ENCODE data around the gene BABAM2.
"Not testable (repeated sequence)": the region's sequence is repeated elsewhere in the genome, so short reads cannot be mapped to it uniquely, and the experiment has no call there.

BABAM2 gene

DNA sequence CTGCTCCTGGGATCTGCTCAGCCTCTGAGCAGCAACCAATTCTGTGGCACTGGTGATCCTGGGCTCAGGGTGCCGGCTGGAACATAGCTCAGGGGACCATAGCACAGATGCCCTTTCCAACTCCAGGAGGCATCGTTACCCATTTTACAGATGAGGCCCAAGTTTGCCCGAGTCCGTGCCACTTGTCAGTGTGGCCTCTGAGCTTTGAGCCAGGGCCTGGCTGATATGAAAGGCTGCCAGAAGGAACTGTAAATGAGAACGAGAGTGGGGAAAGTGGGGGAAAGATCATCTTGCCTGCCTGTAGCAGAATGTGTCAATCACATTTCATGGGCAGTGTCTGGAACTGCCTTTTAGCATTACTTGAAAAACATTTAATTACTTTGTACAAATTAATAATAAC lies 478.8 kb downstream of the BABAM2 start:
- H3K9ac ChIP-seq (ENCODE audit: low read length): no peak overlapping the region
- no peaks in the 10 kb centered on the region for H4K20me1 ChIP-seq (ENCODE audit: low read depth, low read length)
- H3K27ac ChIP-seq (ENCODE audit: low read depth, low read length): no peak overlapping the region
- no peaks in the 10 kb centered on the region for H3K79me2 ChIP-seq (ENCODE audit: insufficient read depth, low read length)
- TF ChIP-seq EZH2phosphoT487 (conservative IDR thresholded peaks at IDR 0.05; ENCODE audit: low read length): no peak
- TF ChIP-seq, protein P1, sequence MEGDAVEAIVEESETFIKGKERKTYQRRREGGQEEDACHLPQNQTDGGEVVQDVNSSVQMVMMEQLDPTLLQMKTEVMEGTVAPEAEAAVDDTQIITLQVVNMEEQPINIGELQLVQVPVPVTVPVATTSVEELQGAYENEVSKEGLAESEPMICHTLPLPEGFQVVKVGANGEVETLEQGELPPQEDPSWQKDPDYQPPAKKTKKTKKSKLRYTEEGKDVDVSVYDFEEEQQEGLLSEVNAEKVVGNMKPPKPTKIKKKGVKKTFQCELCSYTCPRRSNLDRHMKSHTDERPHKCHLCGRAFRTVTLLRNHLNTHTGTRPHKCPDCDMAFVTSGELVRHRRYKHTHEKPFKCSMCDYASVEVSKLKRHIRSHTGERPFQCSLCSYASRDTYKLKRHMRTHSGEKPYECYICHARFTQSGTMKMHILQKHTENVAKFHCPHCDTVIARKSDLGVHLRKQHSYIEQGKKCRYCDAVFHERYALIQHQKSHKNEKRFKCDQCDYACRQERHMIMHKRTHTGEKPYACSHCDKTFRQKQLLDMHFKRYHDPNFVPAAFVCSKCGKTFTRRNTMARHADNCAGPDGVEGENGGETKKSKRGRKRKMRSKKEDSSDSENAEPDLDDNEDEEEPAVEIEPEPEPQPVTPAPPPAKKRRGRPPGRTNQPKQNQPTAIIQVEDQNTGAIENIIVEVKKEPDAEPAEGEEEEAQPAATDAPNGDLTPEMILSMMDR (IDR thresholded peaks at IDR 0.05; ENCODE audit: insufficient read depth, low read length, poor library complexity, severe bottlenecking): no peak
- no peaks in the 10 kb centered on the region for H3K9me2 ChIP-seq (replicated peaks; ENCODE audit: insufficient read depth, low read length)
- no peaks in the 10 kb centered on the region for H3K36me3 ChIP-seq (ENCODE audit: low read length)
- H3K4me3 ChIP-seq (ENCODE audit: insufficient read depth, low read length, poor library complexity, severe bottlenecking): no peak overlapping the region
- H3K9me3 ChIP-seq (ENCODE audit: insufficient read depth, low read length): no peaks in the 10 kb centered on the region
- no peaks in the 10 kb centered on the region for H3F3A ChIP-seq (ENCODE audit: insufficient read depth)
- no peak overlapping the region for H2AFZ ChIP-seq (ENCODE audit: low read depth, low read length, severe bottlenecking)
- H3K27me3 ChIP-seq (ENCODE audit: low read length): no peaks in the 10 kb centered on the region
- no peak overlapping the region for H3K4me2 ChIP-seq (ENCODE audit: low read depth, low read length, poor library complexity, severe bottlenecking)

DNA sequence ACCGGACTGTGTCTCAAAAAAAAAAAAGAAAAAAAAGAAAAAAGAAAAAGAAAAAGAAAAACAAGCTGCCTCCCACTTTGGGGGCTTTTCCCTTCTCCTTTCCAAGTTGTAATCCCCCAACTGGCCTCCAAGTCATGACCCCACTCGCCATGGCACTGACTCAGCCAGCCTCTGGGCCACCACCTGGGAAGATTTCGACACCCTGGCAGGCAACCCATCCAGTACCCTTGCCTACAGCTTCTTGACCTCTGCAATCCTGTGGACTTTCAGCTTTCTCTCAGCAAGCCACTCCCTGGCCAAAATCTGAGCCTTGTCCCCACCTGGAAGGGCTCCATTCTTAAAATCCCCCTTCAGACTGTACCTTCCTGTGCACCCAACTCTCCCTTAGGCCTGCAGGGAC lies 479.8 kb downstream of the BABAM2 start:
- TF ChIP-seq, protein P1 (IDR thresholded peaks at IDR 0.05; ENCODE audit: insufficient read depth, low read length, poor library complexity, severe bottlenecking): no peak
- TF ChIP-seq EZH2phosphoT487 (conservative IDR thresholded peaks at IDR 0.05; ENCODE audit: low read length): no peak
- H3K4me2 ChIP-seq (ENCODE audit: low read depth, low read length, poor library complexity, severe bottlenecking): no peak overlapping the region
- H3K9ac ChIP-seq (ENCODE audit: low read length): no peak overlapping the region
- no peak overlapping the region for H3K4me3 ChIP-seq (ENCODE audit: insufficient read depth, low read length, poor library complexity, severe bottlenecking)
- no peaks in the 10 kb centered on the region for H3K79me2 ChIP-seq (ENCODE audit: insufficient read depth, low read length)
- no peaks in the 10 kb centered on the region for H3F3A ChIP-seq (ENCODE audit: insufficient read depth)
- no peaks in the 10 kb centered on the region for H3K27me3 ChIP-seq (ENCODE audit: low read length)
- H3K27ac ChIP-seq (ENCODE audit: low read depth, low read length): no peak overlapping the region
- no peak overlapping the region for H2AFZ ChIP-seq (ENCODE audit: low read depth, low read length, severe bottlenecking)
- H3K9me2 ChIP-seq (replicated peaks; ENCODE audit: insufficient read depth, low read length): no peaks in the 10 kb centered on the region
- H3K36me3 ChIP-seq (ENCODE audit: low read length): no peaks in the 10 kb centered on the region
- H4K20me1 ChIP-seq (ENCODE audit: low read depth, low read length): no peaks in the 10 kb centered on the region
- no peaks in the 10 kb centered on the region for H3K9me3 ChIP-seq (ENCODE audit: insufficient read depth, low read length)

DNA sequence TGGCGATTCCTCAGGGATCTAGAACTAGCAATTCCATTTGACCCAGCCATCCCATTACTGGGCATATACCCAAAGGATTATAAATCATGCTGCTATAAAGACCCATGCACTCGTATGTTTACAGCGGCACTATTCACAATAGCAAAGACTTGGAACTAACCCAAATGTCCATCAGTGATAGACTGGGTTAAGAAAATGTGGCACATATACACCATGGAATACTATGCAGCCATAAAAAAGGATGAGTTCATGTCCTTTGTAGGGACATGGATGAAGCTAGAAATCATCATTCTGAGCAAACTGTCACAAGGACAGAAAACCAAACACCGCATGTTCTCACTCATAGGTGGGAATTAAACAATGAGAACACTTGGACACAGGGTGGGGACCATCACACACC lies 481.2 kb downstream of the BABAM2 start:
- H3K9ac ChIP-seq (ENCODE audit: low read length); H3K27me3 ChIP-seq (ENCODE audit: low read length); H3K79me2 ChIP-seq (ENCODE audit: insufficient read depth, low read length); H4K20me1 ChIP-seq (ENCODE audit: low read depth, low read length); H3K4me3 ChIP-seq (ENCODE audit: insufficient read depth, low read length, poor library complexity, severe bottlenecking); H3F3A ChIP-seq (ENCODE audit: insufficient read depth); H3K27ac ChIP-seq (ENCODE audit: low read depth, low read length); H3K9me2 ChIP-seq (replicated peaks; ENCODE audit: insufficient read depth, low read length); H3K4me2 ChIP-seq (ENCODE audit: low read depth, low read length, poor library complexity, severe bottlenecking); H3K36me3 ChIP-seq (ENCODE audit: low read length); H2AFZ ChIP-seq (ENCODE audit: low read depth, low read length, severe bottlenecking); H3K9me3 ChIP-seq (ENCODE audit: insufficient read depth, low read length): not testable (repeated sequence)

DNA sequence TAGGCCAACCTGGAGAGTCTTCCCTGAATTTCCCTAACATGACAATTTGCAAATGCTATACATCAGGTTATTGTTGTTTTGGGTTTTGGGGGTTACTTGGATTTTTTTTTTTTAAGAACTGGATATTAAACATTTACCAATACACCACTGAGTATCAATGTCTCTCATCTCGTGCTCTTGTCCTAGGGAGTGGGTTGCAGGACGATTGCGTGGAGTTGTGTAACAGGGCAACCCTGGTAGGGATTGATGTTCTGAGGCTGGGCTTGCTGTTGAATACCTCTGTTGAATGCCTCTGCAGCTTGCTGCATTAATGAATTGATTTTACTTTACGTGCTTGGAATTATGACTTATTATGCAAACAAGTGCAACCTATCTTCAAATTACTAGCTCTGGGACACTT lies 483.3 kb downstream of the BABAM2 start:
- H3K4me3 ChIP-seq (ENCODE audit: insufficient read depth, low read length, poor library complexity, severe bottlenecking): no peak overlapping the region
- no peaks in the 10 kb centered on the region for H3K79me2 ChIP-seq (ENCODE audit: insufficient read depth, low read length)
- no peaks in the 10 kb centered on the region for H3F3A ChIP-seq (ENCODE audit: insufficient read depth)
- H3K36me3 ChIP-seq (ENCODE audit: low read length): no peaks in the 10 kb centered on the region
- no peak overlapping the region for H3K27ac ChIP-seq (ENCODE audit: low read depth, low read length)
- H3K9me3 ChIP-seq (ENCODE audit: insufficient read depth, low read length): no peaks in the 10 kb centered on the region
- H3K9me2 ChIP-seq (replicated peaks; ENCODE audit: insufficient read depth, low read length): no peaks in the 10 kb centered on the region
- TF ChIP-seq EZH2phosphoT487 (conservative IDR thresholded peaks at IDR 0.05; ENCODE audit: low read length): no peak
- TF ChIP-seq, protein P1 (IDR thresholded peaks at IDR 0.05; ENCODE audit: insufficient read depth, low read length, poor library complexity, severe bottlenecking): no peak
- H4K20me1 ChIP-seq (ENCODE audit: low read depth, low read length): no peaks in the 10 kb centered on the region
- H3K4me2 ChIP-seq (ENCODE audit: low read depth, low read length, poor library complexity, severe bottlenecking): no peak overlapping the region
- no peak overlapping the region for H3K9ac ChIP-seq (ENCODE audit: low read length)
- H2AFZ ChIP-seq (ENCODE audit: low read depth, low read length, severe bottlenecking): no peak overlapping the region
- no peaks in the 10 kb centered on the region for H3K27me3 ChIP-seq (ENCODE audit: low read length)

All from SU-DHL-6 (cell line).